GM23338 (cell line): ENCODE measurements around the gene TNS3. TPM values are rescaled to one million over a fixed set of nuclear protein-coding genes. Genes with fewer than 3 reads are reported as not detected.

Experiments used
- ATAC-seq: fragments of 200-7000 bp; cut with Tn5 transposase; 3 replicates; pipeline ENCODE4 v1.9.1; 2020
- DNase-seq: peaks from one replicate; pipeline ENCODE4 v3.0.0-alpha.2; 2015; ENCODE audit warnings: low spot score
- H2AFZ ChIP-seq: fragments of 200-600 bp; sonication (generic); 2 replicates; pipeline ENCODE4 v1.8.0; 2016; ENCODE audit warnings: antibody characterized with exemption, mild to moderate bottlenecking, moderate library complexity
- H3F3A ChIP-seq: fragments of 200-600 bp; sonication (generic); replicated peaks from 2 replicates; pipeline ENCODE4 v1.8.0; 2017; ENCODE audit warnings: antibody characterized with exemption, mixed run types, low read depth
- H3K27ac ChIP-seq: fragments of 200-600 bp; sonication (generic); 2 replicates; pipeline ENCODE4 v1.6.1; 2016; ENCODE audit warnings: low read depth
- H3K27me3 ChIP-seq: fragments of 200-600 bp; sonication (generic); 2 replicates; pipeline ENCODE4 v1.8.0; 2016; ENCODE audit warnings: mild to moderate bottlenecking, mixed run types, moderate library complexity; ENCODE audit not compliant: insufficient read depth
- H3K36me3 ChIP-seq: fragments of 200-600 bp; sonication (generic); 2 replicates; pipeline ENCODE4 v1.8.0; 2016; ENCODE audit warnings: mild to moderate bottlenecking; ENCODE audit not compliant: insufficient read depth
- H3K4me1 ChIP-seq: fragments of 200-600 bp; sonication (generic); 2 replicates; pipeline ENCODE4 v1.8.0; 2016; ENCODE audit warnings: mild to moderate bottlenecking, moderate library complexity; ENCODE audit not compliant: insufficient read depth
- H3K4me2 ChIP-seq: fragments of 200-600 bp; sonication (generic); 2 replicates; pipeline ENCODE4 v1.7.1; 2017; ENCODE audit warnings: mixed run types
- H3K4me3 ChIP-seq: fragments of 200-600 bp; sonication (generic); 2 replicates; pipeline ENCODE4 v1.6.1; 2016; ENCODE audit warnings: mixed run types
- H3K79me2 ChIP-seq: fragments of 200-600 bp; sonication (generic); replicated peaks from 2 replicates; pipeline ENCODE4 v1.8.0; 2017; ENCODE audit warnings: mild to moderate bottlenecking; ENCODE audit not compliant: insufficient read depth
- H3K9me2 ChIP-seq: fragments of 200-600 bp; sonication (generic); 2 replicates; pipeline ENCODE4 v1.8.0; 2017; ENCODE audit not compliant: insufficient read depth
- H4K20me1 ChIP-seq: fragments of 200-600 bp; sonication (generic); replicated peaks from 2 replicates; pipeline ENCODE4 v1.8.0; 2017; ENCODE audit warnings: mild to moderate bottlenecking; ENCODE audit not compliant: insufficient read depth
- H3K27ac Mint-ChIP-seq: 2 replicates; pipeline ENCODE4 v1.8.0; 2020; ENCODE audit warnings: inconsistent platforms, mild to moderate bottlenecking, moderate library complexity, mixed read lengths
- H3K27me3 Mint-ChIP-seq: 3 replicates; pipeline ENCODE4 v1.8.0; 2022; ENCODE audit warnings: low read depth, mild to moderate bottlenecking, moderate library complexity, mixed read lengths, inconsistent platforms; ENCODE audit not compliant: insufficient read depth, poor library complexity
- H3K36me3 Mint-ChIP-seq: 3 replicates; pipeline ENCODE4 v1.8.0; 2021; ENCODE audit warnings: low read depth, mild to moderate bottlenecking, inconsistent platforms, moderate library complexity, mixed read lengths
- H3K4me1 Mint-ChIP-seq: 3 replicates; pipeline ENCODE4 v1.8.0; 2020; ENCODE audit warnings: mild to moderate bottlenecking, inconsistent platforms, mixed read lengths
- H3K4me3 Mint-ChIP-seq: 3 replicates; pipeline ENCODE4 v1.8.0; 2021; ENCODE audit warnings: moderate library complexity, mild to moderate bottlenecking, inconsistent platforms, mixed read lengths
- H3K9me3 Mint-ChIP-seq: 3 replicates; pipeline ENCODE4 v1.8.0; 2020; ENCODE audit warnings: moderate library complexity, mild to moderate bottlenecking, inconsistent platforms, mixed read lengths
- CREB1 ChIP-seq: fragments of 250-450 bp; sonication (Bioruptor Pico); IDR thresholded peaks from 2 replicates; pipeline ENCODE4 v1.5.0; 2020; ENCODE audit warnings: low read depth, mild to moderate bottlenecking, moderate library complexity
- EZH2phosphoT487 ChIP-seq: fragments of 200-600 bp; sonication (generic); IDR thresholded peaks from one replicate; pipeline ENCODE4 v1.8.1; 2018; ENCODE audit warnings: antibody characterized with exemption; ENCODE audit not compliant: unreplicated experiment
- NANOG ChIP-seq: IDR thresholded peaks from 2 replicates; pipeline ENCODE4 v1.6.1; 2016; ENCODE audit warnings: antibody characterized with exemption, borderline replicate concordance
- POLR2AphosphoS5 ChIP-seq: IDR thresholded peaks from 2 replicates; pipeline ENCODE4 v1.6.1; 2016; ENCODE audit warnings: antibody characterized with exemption, low read depth
- STAT1 ChIP-seq: IDR thresholded peaks from one replicate; pipeline ENCODE4 v1.6.1; 2016; ENCODE audit warnings: antibody characterized with exemption; ENCODE audit not compliant: unreplicated experiment
- polyA plus RNA-seq: library from polyadenylated mRNA; unstranded; fragments of >200 nt; fragmentation: Nextera tagmentation; extraction: Ambion mirVana; gene quantifications from 2 replicates; pipeline ENCODE4 v1.2.1, GENCODE V29; 2016
- total RNA-seq: library from RNA; depleted of rRNA; stranded (reverse); fragments of >200 nt; shearing (Covaris generic); gene quantifications from 2 replicates; pipeline ENCODE4 v1.2.3, GENCODE V29; 2014
- TF ChIP-seq, protein P1 (sequence below): fragments of 250-450 bp; sonication (Bioruptor Pico); IDR thresholded peaks from 2 replicates; pipeline ENCODE4 v1.5.0; 2020; ENCODE audit warnings: mild to moderate bottlenecking, moderate library complexity

TNS3 gene
- total and polyA plus RNA-seq, 2 experiments from 2014 or later = 6.2 to 28.7 TPM

GRCh38 chr7:47512481-47513176 is 69.3 kb downstream of the TNS3 start (continued):
- TF ChIP-seq POLR2AphosphoS5 (no peak), STAT1 (no peak), NANOG (no peak)

DNA sequence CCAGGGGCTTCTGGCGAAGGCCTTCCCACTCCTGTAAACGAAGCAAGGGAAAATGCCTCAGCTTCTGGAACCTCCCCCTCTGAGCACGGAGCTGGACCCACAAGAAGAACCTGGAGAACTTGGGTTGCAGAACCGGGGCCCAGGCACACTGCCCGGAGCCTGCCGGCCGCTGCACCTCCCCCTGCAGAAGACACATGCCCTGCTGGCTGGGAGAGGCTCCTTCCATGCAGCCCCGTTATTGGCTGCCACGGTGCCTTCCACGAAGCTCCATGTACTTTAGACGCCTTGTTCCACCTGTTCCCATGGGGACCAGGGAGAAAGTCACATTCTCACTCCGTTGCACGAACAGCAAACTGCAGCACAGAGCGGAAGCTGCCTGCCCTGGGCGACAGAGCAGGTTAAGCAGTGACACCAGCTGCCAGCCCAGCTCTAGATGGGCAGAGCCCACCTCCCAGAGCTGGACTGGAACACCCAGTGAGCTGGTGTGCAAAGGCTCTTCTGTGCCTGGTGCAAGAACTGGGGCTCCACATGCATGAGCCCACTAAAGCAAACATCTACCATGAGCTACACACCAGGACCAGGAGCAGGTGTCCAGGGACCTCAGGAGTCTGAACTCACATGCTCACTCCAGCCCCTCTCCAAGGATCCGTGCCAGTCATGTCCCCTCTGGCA is 70.1 kb downstream of the TNS3 start:
- DNase-seq (no peak), ATAC-seq (no peak)
- no peak overlapping the region for H3K4me2 ChIP-seq
- peaks cover 4% of the 10 kb centered on the region; the same call in 1 of the 2 replicates for H3K36me3 ChIP-seq
- H3K9me2 ChIP-seq = peaks cover 11% of the 10 kb centered on the region
- Mint-ChIP-seq H3K4me1 (no peaks in the 10 kb centered on the region), H3K4me3 (no peak overlapping the region), H3K27me3 (no peaks in the 10 kb centered on the region), H3K9me3 (no peaks in the 10 kb centered on the region; the same call in 2 of the 3 replicates), H3K27ac (no peak overlapping the region), H3K36me3 (peaks cover 10% of the 10 kb centered on the region; the same call in 1 of the 3 replicates)
- no peak overlapping the region for H2AFZ ChIP-seq
- H3K4me1 ChIP-seq = no peaks in the 10 kb centered on the region
- no peaks in the 10 kb centered on the region for H3F3A ChIP-seq
- peaks cover 17% of the 10 kb centered on the region for H3K79me2 ChIP-seq
- no peak overlapping the region for H3K27ac ChIP-seq
- H4K20me1 ChIP-seq = peaks cover 5% of the 10 kb centered on the region
- no peak overlapping the region for H3K4me3 ChIP-seq
- H3K27me3 ChIP-seq = no peaks in the 10 kb centered on the region
- TF ChIP-seq EZH2phosphoT487 (no peak), CREB1 (CRISPR knock-in tag) (no peak)
- TF ChIP-seq, protein P1, sequence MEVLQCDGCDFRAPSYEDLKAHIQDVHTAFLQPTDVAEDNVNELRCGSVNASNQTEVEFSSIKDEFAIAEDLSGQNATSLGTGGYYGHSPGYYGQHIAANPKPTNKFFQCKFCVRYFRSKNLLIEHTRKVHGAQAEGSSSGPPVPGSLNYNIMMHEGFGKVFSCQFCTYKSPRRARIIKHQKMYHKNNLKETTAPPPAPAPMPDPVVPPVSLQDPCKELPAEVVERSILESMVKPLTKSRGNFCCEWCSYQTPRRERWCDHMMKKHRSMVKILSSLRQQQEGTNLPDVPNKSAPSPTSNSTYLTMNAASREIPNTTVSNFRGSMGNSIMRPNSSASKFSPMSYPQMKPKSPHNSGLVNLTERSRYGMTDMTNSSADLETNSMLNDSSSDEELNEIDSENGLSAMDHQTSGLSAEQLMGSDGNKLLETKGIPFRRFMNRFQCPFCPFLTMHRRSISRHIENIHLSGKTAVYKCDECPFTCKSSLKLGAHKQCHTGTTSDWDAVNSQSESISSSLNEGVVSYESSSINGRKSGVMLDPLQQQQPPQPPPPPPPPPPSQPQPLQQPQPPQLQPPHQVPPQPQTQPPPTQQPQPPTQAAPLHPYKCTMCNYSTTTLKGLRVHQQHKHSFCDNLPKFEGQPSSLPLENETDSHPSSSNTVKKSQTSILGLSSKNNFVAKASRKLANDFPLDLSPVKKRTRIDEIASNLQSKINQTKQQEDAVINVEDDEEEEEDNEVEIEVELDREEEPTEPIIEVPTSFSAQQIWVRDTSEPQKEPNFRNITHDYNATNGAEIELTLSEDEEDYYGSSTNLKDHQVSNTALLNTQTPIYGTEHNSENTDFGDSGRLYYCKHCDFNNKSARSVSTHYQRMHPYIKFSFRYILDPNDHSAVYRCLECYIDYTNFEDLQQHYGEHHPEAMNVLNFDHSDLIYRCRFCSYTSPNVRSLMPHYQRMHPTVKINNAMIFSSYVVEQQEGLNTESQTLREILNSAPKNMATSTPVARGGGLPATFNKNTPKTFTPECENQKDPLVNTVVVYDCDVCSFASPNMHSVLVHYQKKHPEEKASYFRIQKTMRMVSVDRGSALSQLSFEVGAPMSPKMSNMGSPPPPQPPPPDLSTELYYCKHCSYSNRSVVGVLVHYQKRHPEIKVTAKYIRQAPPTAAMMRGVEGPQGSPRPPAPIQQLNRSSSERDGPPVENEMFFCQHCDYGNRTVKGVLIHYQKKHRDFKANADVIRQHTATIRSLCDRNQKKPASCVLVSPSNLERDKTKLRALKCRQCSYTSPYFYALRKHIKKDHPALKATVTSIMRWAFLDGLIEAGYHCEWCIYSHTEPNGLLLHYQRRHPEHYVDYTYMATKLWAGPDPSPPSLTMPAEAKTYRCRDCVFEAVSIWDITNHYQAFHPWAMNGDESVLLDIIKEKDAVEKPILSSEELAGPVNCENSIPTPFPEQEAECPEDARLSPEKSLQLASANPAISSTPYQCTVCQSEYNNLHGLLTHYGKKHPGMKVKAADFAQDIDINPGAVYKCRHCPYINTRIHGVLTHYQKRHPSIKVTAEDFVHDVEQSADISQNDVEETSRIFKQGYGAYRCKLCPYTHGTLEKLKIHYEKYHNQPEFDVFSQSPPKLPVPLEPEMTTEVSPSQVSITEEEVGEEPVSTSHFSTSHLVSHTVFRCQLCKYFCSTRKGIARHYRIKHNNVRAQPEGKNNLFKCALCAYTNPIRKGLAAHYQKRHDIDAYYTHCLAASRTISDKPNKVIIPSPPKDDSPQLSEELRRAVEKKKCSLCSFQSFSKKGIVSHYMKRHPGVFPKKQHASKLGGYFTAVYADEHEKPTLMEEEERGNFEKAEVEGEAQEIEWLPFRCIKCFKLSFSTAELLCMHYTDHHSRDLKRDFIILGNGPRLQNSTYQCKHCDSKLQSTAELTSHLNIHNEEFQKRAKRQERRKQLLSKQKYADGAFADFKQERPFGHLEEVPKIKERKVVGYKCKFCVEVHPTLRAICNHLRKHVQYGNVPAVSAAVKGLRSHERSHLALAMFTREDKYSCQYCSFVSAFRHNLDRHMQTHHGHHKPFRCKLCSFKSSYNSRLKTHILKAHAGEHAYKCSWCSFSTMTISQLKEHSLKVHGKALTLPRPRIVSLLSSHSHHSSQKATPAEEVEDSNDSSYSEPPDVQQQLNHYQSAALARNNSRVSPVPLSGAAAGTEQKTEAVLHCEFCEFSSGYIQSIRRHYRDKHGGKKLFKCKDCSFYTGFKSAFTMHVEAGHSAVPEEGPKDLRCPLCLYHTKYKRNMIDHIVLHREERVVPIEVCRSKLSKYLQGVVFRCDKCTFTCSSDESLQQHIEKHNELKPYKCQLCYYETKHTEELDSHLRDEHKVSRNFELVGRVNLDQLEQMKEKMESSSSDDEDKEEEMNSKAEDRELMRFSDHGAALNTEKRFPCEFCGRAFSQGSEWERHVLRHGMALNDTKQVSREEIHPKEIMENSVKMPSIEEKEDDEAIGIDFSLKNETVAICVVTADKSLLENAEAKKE = no peak
